OCI-LY7 (cell line): Measurements from ENCODE around the gene FGF2. TPM values are rescaled to one million over a fixed set of nuclear protein-coding genes. Genes with fewer than 3 reads are reported as not detected.

Experiments
- BruUV-seq: library from RNA; stranded (reverse); fragments of 400-500 nt; replicated peaks from 2 replicates; lab custom pipeline; 2021; lab: Mats Ljungman, UMichigan
- CTCF ChIA-PET: fragments of 300-600 bp; sonication (Branson Sonifier 250); formaldehyde crosslinking; loops from one replicate; lab custom pipeline; 2022; ENCODE audit warnings: antibody characterized with exemption; ENCODE audit not compliant: unreplicated experiment; lab: Charles Lee
- POLR2A ChIA-PET: fragments of 300-600 bp; sonication (Branson Sonifier 250); formaldehyde crosslinking; loops from one replicate; lab custom pipeline; 2022; ENCODE audit warnings: antibody characterized with exemption; lab: Charles Lee
- DNase-seq: peaks from one replicate; pipeline ENCODE4 v3.0.0-alpha.2; 2015; ENCODE audit warnings: low spot score
- H2AFZ ChIP-seq: fragments of 200-600 bp; sonication (generic), shearing (Covaris generic); 2 replicates; pipeline ENCODE4 v1.6.1; 2014; ENCODE audit warnings: mild to moderate bottlenecking, antibody characterized with exemption, low read length, moderate library complexity
- H3K27ac ChIP-seq: fragments of 200-600 bp; sonication (generic); 2 replicates; pipeline ENCODE4 v1.5.1; 2014; ENCODE audit warnings: mixed run types, low read depth, mild to moderate bottlenecking, moderate library complexity, low read length, inconsistent platforms; ENCODE audit not compliant: poor library complexity, severe bottlenecking
- H3K36me3 ChIP-seq: fragments of 200-600 bp; sonication (generic); 2 replicates; pipeline ENCODE4 v1.6.1; 2014; ENCODE audit warnings: mild to moderate bottlenecking, antibody characterized with exemption, low read length, moderate library complexity, mixed read lengths; ENCODE audit not compliant: insufficient read depth
- H3K4me1 ChIP-seq: fragments of 200-600 bp; sonication (generic); 2 replicates; pipeline ENCODE4 v1.5.1; 2014; ENCODE audit warnings: mild to moderate bottlenecking, low read length; ENCODE audit not compliant: insufficient read depth, poor library complexity, severe bottlenecking
- H3K4me2 ChIP-seq: fragments of 200-600 bp; sonication (generic); 2 replicates; pipeline ENCODE4 v1.6.1; 2014; ENCODE audit warnings: mild to moderate bottlenecking, low read length
- H3K4me3 ChIP-seq: fragments of 200-600 bp; sonication (generic); 2 replicates; pipeline ENCODE4 v1.5.1; 2014; ENCODE audit warnings: mild to moderate bottlenecking, low read depth, low read length; ENCODE audit not compliant: poor library complexity, severe bottlenecking
- H3K79me2 ChIP-seq: fragments of 200-600 bp; sonication (generic); 2 replicates; pipeline ENCODE4 v1.6.1; 2016; ENCODE audit warnings: low read depth, mild to moderate bottlenecking, low read length, moderate library complexity, mixed read lengths; ENCODE audit not compliant: insufficient read depth
- H3K9me2 ChIP-seq: fragments of 200-600 bp; sonication (generic); 2 replicates; pipeline ENCODE4 v1.6.1; 2016; ENCODE audit warnings: mild to moderate bottlenecking, low read length, mixed read lengths; ENCODE audit not compliant: insufficient read depth
- H3K9me3 ChIP-seq: fragments of 200-600 bp; sonication (generic); 2 replicates; pipeline ENCODE4 v1.6.1; 2014; ENCODE audit warnings: mild to moderate bottlenecking, mixed run types, low read length, mixed read lengths
- H4K20me1 ChIP-seq: fragments of 200-600 bp; sonication (generic); 2 replicates; pipeline ENCODE4 v1.6.1; 2014; ENCODE audit warnings: mild to moderate bottlenecking, antibody characterized with exemption, low read length, moderate library complexity, mixed read lengths; ENCODE audit not compliant: insufficient read depth
- EZH2phosphoT487 ChIP-seq: fragments of 200-600 bp; sonication (generic); IDR thresholded peaks from 2 replicates; pipeline ENCODE4 v1.6.1; 2018; ENCODE audit warnings: low read depth, borderline replicate concordance, mild to moderate bottlenecking, mixed run types, antibody characterized with exemption, low read length, moderate library complexity, mixed read lengths
- intact Hi-C: fragments of 100-400 bp; cut with micrococcal nuclease; formaldehyde crosslinking; loops from one replicate; pipeline ENCODE4 v1.10.0; 2022; ENCODE audit not compliant: unreplicated experiment
- total RNA-seq, 2 experiments: library from RNA; depleted of rRNA in 1 of 2; stranded (reverse); fragments of >200 nt in 1 of 2; shearing (Covaris generic) in 1 of 2; gene quantifications; 2 replicates each; pipeline ENCODE4 v1.2.3, GENCODE V29; 2014 to 2022
- TF ChIP-seq, protein P1 (sequence below): fragments of 200-600 bp; sonication (generic); conservative IDR thresholded peaks from 2 replicates; pipeline ENCODE4 v1.5.1; 2014; ENCODE audit warnings: mild to moderate bottlenecking, antibody characterized with exemption, low read length, moderate library complexity, mixed read lengths

FGF2 gene
- total RNA-seq, 2 experiments from 2014 or later, result 0.53 TPM; not detected in 1

DNA sequence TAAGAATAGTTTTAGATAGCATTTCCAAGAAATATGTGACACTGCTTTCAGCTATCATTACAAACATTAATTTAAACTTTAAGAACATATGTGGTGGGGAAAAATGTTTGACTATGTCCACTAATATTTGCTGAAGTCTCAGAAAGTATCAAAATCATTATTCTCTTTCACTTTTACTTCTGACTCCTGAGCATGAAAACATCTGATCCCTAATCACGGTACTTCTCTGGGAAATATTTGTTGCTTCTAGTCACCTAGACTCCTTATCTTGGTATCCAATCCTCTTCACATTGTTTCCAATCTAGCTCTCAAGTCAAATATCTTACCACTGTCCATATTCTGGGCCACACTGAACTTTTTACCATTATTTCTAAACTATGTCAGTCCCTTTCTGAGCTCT, 85.0 kb downstream of the FGF2 start:
- no TSS peak for BruUV-seq
- Histone ChIP-seq H4K20me1 (no peaks in the 10 kb centered on the region), H3K36me3 (peaks cover 51% of the 10 kb centered on the region; the same call in 1 of the 2 replicates), H3K9me3 (no peaks in the 10 kb centered on the region), H3K4me1 (no peaks in the 10 kb centered on the region), H3K9me2 (no peaks in the 10 kb centered on the region), H3K4me2 (no peak overlapping the region), H2AFZ (no peak overlapping the region), H3K27ac (no peak overlapping the region), H3K79me2 (no peaks in the 10 kb centered on the region), H3K4me3 (no peak overlapping the region)
- intact Hi-C loops, result loop anchor here (5.0 kb wide), 1 partner anchor 309 kb away; no protein-coding TSS in a partner anchor
- ChIA-PET POLR2A (interaction anchor here (0.6 to 1.8 kb wide), 4 partner anchors 10 to 174 kb away, joined by 3 to 4 read pairs (median 4); no protein-coding TSS in a partner anchor), CTCF (interaction anchor here (0.5 kb wide), 1 partner anchor 10 kb away, joined by 3 read pairs; no protein-coding TSS in a partner anchor)
- no peak for DNase-seq
- no peak for TF ChIP-seq EZH2phosphoT487
- TF ChIP-seq, protein P1, sequence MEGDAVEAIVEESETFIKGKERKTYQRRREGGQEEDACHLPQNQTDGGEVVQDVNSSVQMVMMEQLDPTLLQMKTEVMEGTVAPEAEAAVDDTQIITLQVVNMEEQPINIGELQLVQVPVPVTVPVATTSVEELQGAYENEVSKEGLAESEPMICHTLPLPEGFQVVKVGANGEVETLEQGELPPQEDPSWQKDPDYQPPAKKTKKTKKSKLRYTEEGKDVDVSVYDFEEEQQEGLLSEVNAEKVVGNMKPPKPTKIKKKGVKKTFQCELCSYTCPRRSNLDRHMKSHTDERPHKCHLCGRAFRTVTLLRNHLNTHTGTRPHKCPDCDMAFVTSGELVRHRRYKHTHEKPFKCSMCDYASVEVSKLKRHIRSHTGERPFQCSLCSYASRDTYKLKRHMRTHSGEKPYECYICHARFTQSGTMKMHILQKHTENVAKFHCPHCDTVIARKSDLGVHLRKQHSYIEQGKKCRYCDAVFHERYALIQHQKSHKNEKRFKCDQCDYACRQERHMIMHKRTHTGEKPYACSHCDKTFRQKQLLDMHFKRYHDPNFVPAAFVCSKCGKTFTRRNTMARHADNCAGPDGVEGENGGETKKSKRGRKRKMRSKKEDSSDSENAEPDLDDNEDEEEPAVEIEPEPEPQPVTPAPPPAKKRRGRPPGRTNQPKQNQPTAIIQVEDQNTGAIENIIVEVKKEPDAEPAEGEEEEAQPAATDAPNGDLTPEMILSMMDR, result no peak

DNA sequence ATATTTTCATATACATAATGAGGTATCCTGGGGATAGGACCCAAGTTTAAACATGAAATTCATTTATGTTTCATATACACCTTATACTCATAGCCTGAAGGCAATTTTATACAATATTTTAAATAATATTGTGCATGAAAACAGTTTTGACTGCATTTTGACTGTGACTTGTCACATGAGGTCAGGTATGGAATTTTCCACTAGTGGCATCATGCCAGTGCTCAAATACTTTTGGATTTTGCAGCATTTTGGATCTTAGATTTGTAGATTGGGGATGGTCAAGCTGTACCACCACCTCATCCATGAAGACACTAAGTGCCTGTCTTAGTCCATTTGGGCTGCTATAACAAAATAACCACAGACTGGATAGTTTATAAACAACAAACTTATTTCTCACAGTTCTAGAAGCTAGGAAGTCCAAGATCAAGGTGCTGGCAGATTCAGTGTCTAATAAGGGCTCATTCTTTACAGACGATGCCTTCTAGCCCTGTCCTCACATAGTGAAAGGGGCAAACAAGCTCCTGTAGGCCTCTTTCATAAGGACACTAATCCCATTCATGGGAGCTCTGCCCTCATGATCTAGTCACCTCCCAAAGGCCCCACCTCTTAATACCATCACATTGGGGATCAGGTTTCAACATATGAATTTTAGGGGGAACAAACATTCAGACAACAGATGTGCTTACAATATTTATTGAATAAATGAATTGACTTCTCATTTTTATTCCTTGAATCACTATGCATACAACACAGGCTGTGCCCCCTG, 86.4 kb downstream of the FGF2 start:
- no peak for TF ChIP-seq EZH2phosphoT487
- TF ChIP-seq, protein P1, result no peak
- BruUV-seq, result no TSS peak
- no peak overlapping the region for H3K4me3 ChIP-seq
- no peaks in the 10 kb centered on the region for H3K79me2 ChIP-seq
- H3K27ac ChIP-seq, result no peak overlapping the region
- CTCF ChIA-PET, result no interaction called here
- POLR2A ChIA-PET, result interaction anchor here (0.6 to 2.8 kb wide), 2 partner anchors 9 to 397 kb away, joined by 4 to 12 read pairs; partner anchors contain the start of gene NUDT6
- H3K4me1 ChIP-seq, result no peaks in the 10 kb centered on the region
- no peak for DNase-seq
- peaks cover 51% of the 10 kb centered on the region; the same call in 1 of the 2 replicates for H3K36me3 ChIP-seq
- no peak overlapping the region for H3K4me2 ChIP-seq
- intact Hi-C loops, result loop anchor here (5.0 kb wide), 1 partner anchor 311 kb away; no protein-coding TSS in a partner anchor
- H3K9me2 ChIP-seq, result no peaks in the 10 kb centered on the region
- no peak overlapping the region for H2AFZ ChIP-seq
- no peaks in the 10 kb centered on the region for H3K9me3 ChIP-seq
- H4K20me1 ChIP-seq, result no peaks in the 10 kb centered on the region
